CD4-positive, alpha-beta memory T cell (primary cell): ENCODE data around the gene EIF4E1B. TPM values are rescaled to one million over a fixed set of nuclear protein-coding genes. Genes with fewer than 3 reads are reported as not detected.

Experiments
- CTCF ChIA-PET: fragments of 350-600 bp; sonication (Branson Sonifier 250); formaldehyde crosslinking; loops from one replicate; lab custom pipeline; 2021; ENCODE audit warnings: inconsistent platforms; ENCODE audit not compliant: partially characterized antibody; lab: Charles Lee
- POLR2A ChIA-PET: fragments of 350-600 bp; sonication (Branson Sonifier 250); formaldehyde crosslinking; loops from one replicate; lab custom pipeline; 2021; ENCODE audit not compliant: partially characterized antibody; lab: Charles Lee
- DNase-seq, 5 donors: peaks; one replicate each; pipeline versions ENCODE4 v3.0.0 to v3.0.0-alpha.2; 2020 to 2022; ENCODE audit warnings: mixed read lengths in 1 of 5
- H3K27ac ChIP-seq: one replicate; pipeline ENCODE4 v1.7.0; 2013; ENCODE audit warnings: low read depth, low read length
- H3K27me3 ChIP-seq: 2 replicates; pipeline ENCODE4 v1.7.0; 2013; ENCODE audit warnings: mild to moderate bottlenecking, low read length, moderate library complexity; ENCODE audit not compliant: insufficient read depth
- H3K36me3 ChIP-seq: 2 replicates; pipeline ENCODE4 v1.7.0; 2013; ENCODE audit warnings: mild to moderate bottlenecking, low read length, moderate library complexity; ENCODE audit not compliant: insufficient read depth
- H3K4me1 ChIP-seq: 2 replicates; pipeline ENCODE4 v1.7.0; 2013; ENCODE audit warnings: mild to moderate bottlenecking, low read length, moderate library complexity; ENCODE audit not compliant: insufficient read depth
- H3K4me3 ChIP-seq, 2 donors: one replicate each; pipeline ENCODE4 v1.7.0; 2013; ENCODE audit warnings: low read length in 2 of 2, mild to moderate bottlenecking in 1 of 2
- H3K9me3 ChIP-seq, 2 donors: one replicate each; pipeline ENCODE4 v1.7.0; 2013; ENCODE audit warnings: low read length in 2 of 2, control low read depth in 1 of 2; ENCODE audit not compliant: control insufficient read depth in 1 of 2
- H3K27ac Mint-ChIP-seq, 7 donors: one replicate each; pipeline ENCODE4 v1.8.0; 2020 to 2021; ENCODE audit warnings: mixed read lengths in 7 of 7, mild to moderate bottlenecking in 6 of 7, inconsistent platforms in 3 of 7, moderate library complexity in 3 of 7
- H3K27me3 Mint-ChIP-seq, 2 donors: one replicate each; pipeline ENCODE4 v1.8.0; 2020 to 2021; ENCODE audit warnings: mixed read lengths in 2 of 2
- H3K36me3 Mint-ChIP-seq, 2 donors: one replicate each; pipeline ENCODE4 v1.8.0; 2020 to 2021; ENCODE audit warnings: mixed read lengths in 2 of 2, inconsistent platforms in 1 of 2, mild to moderate bottlenecking in 1 of 2
- H3K4me1 Mint-ChIP-seq, 4 donors: one replicate each; pipeline ENCODE4 v1.8.0; 2020 to 2021; ENCODE audit warnings: mixed read lengths in 4 of 4, mild to moderate bottlenecking in 1 of 4
- H3K4me3 Mint-ChIP-seq, 8 donors: one replicate each; pipeline ENCODE4 v1.8.0; 2020 to 2021; ENCODE audit warnings: mixed read lengths in 8 of 8, mild to moderate bottlenecking in 7 of 8, moderate library complexity in 6 of 8, inconsistent platforms in 3 of 8
- H3K9me3 Mint-ChIP-seq, 8 donors: one replicate each; pipeline ENCODE4 v1.8.0; 2020 to 2021; ENCODE audit warnings: mixed read lengths in 8 of 8, mild to moderate bottlenecking in 5 of 8, inconsistent platforms in 3 of 8, moderate library complexity in 1 of 8
- intact Hi-C: fragments of 100-400 bp; cut with micrococcal nuclease; formaldehyde crosslinking; loops from one replicate; pipeline ENCODE4 v1.15.1; 2023
- polyA plus RNA-seq, 2 donors: library from polyadenylated mRNA; unstranded; fragments of 300-500 nt; fragmentation: Illumina TruSeq; gene quantifications; one replicate each; pipeline ENCODE4 v1.2.3, GENCODE V29; 2021
- total RNA-seq, 2 experiments: library from RNA; stranded (reverse); gene quantifications; one replicate each; pipeline ENCODE4 v1.2.3, GENCODE V29; 2021

Gene EIF4E1B
- total and polyA plus RNA-seq, 4 experiments from 2014 or later, result not detected

- Histone ChIP-seq H3K9me3 (no peaks in the 10 kb centered on the region), H3K27ac (no peak overlapping the region), H3K4me3 (no peak overlapping the region), H3K4me1 (peaks cover 33% of the 10 kb centered on the region), H3K27me3 (no peaks in the 10 kb centered on the region), H3K36me3 (no peaks in the 10 kb centered on the region)
- Mint-ChIP-seq H3K27ac (peak overlapping the region in 4 of 7 donors; percentile 37 to 90 (median 72)), H3K4me3 (peak overlapping the region in 4 of 8 donors; percentile 13 to 78 (median 23)), H3K27me3 (peaks cover 5 to 13% of the 10 kb centered on the region in 2 donors), H3K36me3 (peaks cover 0 to 5% of the 10 kb centered on the region in 2 donors), H3K9me3 (no peaks in the 10 kb centered on the region), H3K4me1 (peaks cover 23 to 35% (median 31%) of the 10 kb centered on the region in 4 donors)
- intact Hi-C loops, result loop anchor here (2.0 to 10.0 kb wide), 4 partner anchors 164 to 452 kb away; partner anchors contain the start of gene CLTB
- POLR2A ChIA-PET, result interaction anchor here (0.9 to 5.8 kb wide), 4 partner anchors 13 to 272 kb away, joined by 5 to 55 read pairs (median 6); partner anchors contain the start of genes CLTB, HIGD2A, NOP16 and TSPAN17
- DNase-seq, result peak in 4 of 5 donors; percentile 76 to 78 (median 77)
- CTCF ChIA-PET, result interaction anchor here (0.5 to 5.9 kb wide), 76 partner anchors 9 to 1127 kb away, joined by 3 to 129 read pairs (median 3); partner anchors contain the start of genes CLTB, EIF4E1B, GPRIN1 and HK3
These were observed 30.6 kb downstream of the EIF4E1B start for GRCh38 chr5:176660860-176661641.

DNA sequence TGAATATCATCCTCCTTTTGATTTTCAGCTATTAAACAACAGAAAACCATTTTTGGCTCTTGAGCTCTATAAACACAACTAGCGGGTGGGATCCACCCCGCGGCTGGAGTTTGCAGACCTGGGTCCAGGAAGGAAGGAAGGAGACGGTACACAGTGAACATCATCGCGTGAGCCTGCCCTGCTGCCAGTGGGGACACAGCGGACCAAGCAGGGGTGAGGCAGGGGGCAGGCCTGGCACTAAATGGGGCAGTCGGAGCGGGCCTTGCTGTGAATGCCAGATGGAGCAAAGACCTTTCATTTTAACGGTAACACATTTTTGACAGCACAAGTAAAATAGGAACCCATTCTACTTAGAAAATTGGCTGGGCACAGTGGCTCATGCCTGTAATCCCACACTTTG, 31.2 kb downstream of the EIF4E1B start:
- Mint-ChIP-seq H3K27me3 (peaks cover 5 to 15% of the 10 kb centered on the region in 2 donors), H3K27ac (no peak overlapping the region), H3K4me3 (no peak overlapping the region), H3K36me3 (peaks cover 0 to 2% of the 10 kb centered on the region in 2 donors), H3K9me3 (no peaks in the 10 kb centered on the region), H3K4me1 (peaks cover 23 to 35% (median 31%) of the 10 kb centered on the region in 4 donors)
- Histone ChIP-seq H3K27ac (no peak overlapping the region), H3K27me3 (no peaks in the 10 kb centered on the region), H3K4me1 (peaks cover 33% of the 10 kb centered on the region), H3K36me3 (no peaks in the 10 kb centered on the region), H3K9me3 (no peaks in the 10 kb centered on the region), H3K4me3 (no peak overlapping the region)
- ChIA-PET CTCF (interaction anchor here (1.0 to 5.9 kb wide), 21 partner anchors 8 to 932 kb away, joined by 3 to 129 read pairs (median 9); partner anchors contain the start of gene TSPAN17), POLR2A (interaction anchor here (2.0 to 5.8 kb wide), 2 partner anchors 13 to 245 kb away, joined by 6 to 55 read pairs; partner anchors contain the start of genes CLTB and TSPAN17)
- intact Hi-C loops, result loop anchor here (2.0 to 10.0 kb wide), 4 partner anchors 163 to 451 kb away; partner anchors contain the start of gene CLTB
- no peak for DNase-seq

GRCh38 chr5:176662371-176663333, 32.2 kb downstream of the EIF4E1B start:
- no peak overlapping the region for H3K27ac Mint-ChIP-seq
- H3K9me3 Mint-ChIP-seq, result no peaks in the 10 kb centered on the region
- intact Hi-C loops, result loop anchor here (10.0 kb wide), 1 partner anchor 162 kb away; no protein-coding TSS in a partner anchor
- Histone ChIP-seq H3K27ac (no peak overlapping the region), H3K4me1 (peaks cover 32% of the 10 kb centered on the region), H3K36me3 (no peaks in the 10 kb centered on the region), H3K4me3 (no peak overlapping the region), H3K27me3 (no peaks in the 10 kb centered on the region), H3K9me3 (no peaks in the 10 kb centered on the region)
- ChIA-PET POLR2A (interaction anchor here (1.2 kb wide), 1 partner anchor 15 kb away, joined by 3 read pairs; the partner anchor contains the start of gene TSPAN17), CTCF (interaction anchor here (5.8 kb wide), 1 partner anchor 89 kb away, joined by 28 read pairs; no protein-coding TSS in a partner anchor)
- DNase-seq, result no peak
- peaks cover 0 to 2% of the 10 kb centered on the region in 2 donors for H3K36me3 Mint-ChIP-seq
- H3K4me3 Mint-ChIP-seq, result no peak overlapping the region
- peaks cover 23 to 33% (median 30%) of the 10 kb centered on the region in 4 donors for H3K4me1 Mint-ChIP-seq
- H3K27me3 Mint-ChIP-seq, result peaks cover 5 to 15% of the 10 kb centered on the region in 2 donors

DNA sequence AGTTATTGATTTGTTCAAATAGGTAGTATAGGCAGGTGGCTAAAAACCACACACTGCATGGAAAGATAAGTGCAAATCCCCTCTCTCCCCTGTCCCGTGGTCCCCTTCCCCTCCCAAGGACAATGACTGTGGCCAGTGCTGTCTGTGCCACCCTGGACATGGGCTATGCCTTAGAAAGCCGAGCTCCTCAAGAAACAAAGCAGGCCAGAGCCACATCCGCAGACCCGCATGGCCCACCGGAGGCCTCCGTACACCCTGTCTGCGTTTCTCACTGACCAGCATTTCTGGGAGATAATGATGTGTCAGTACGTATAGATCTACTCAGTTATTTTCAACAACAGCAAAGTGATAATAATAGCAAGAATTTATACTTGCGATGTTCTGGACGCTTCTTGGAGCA, 33.1 kb downstream of the EIF4E1B start:
- Mint-ChIP-seq H3K36me3 (no peaks in the 10 kb centered on the region), H3K4me1 (peaks cover 15 to 24% (median 22%) of the 10 kb centered on the region in 4 donors), H3K27ac (no peak overlapping the region), H3K9me3 (no peaks in the 10 kb centered on the region), H3K4me3 (no peak overlapping the region), H3K27me3 (peaks cover 5 to 15% of the 10 kb centered on the region in 2 donors)
- Histone ChIP-seq H3K9me3 (no peaks in the 10 kb centered on the region), H3K4me1 (peaks cover 23% of the 10 kb centered on the region), H3K27me3 (no peaks in the 10 kb centered on the region), H3K27ac (no peak overlapping the region), H3K36me3 (no peaks in the 10 kb centered on the region), H3K4me3 (no peak overlapping the region)
- POLR2A ChIA-PET, result no interaction called here
- intact Hi-C loops, result loop anchor here (10.0 kb wide), 1 partner anchor 161 kb away; no protein-coding TSS in a partner anchor
- no peak for DNase-seq
- CTCF ChIA-PET, result no interaction called here

DNA sequence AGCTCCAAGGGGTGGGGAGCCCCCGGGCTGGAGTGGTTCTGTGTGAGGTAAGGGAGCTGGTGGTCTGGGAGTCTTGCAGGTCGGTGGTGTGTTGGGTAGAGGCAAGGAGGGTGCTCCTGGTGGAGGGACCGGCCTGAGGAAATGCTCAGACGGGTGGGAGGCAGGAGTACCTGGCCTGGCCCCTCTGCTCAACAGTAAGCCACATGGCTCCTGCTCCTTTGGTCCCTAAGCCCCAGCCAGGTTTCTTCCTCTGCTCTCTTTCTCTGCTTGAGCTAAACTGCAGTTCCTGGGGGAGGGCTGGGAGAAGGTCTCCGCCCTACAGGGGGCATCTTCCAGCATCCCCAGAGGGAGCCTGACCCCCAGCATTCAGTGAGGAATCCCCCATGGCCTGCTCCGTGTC, 34.0 kb downstream of the EIF4E1B start:
- no peak overlapping the region for H3K4me3 ChIP-seq
- no peak overlapping the region for H3K27ac ChIP-seq
- H3K9me3 ChIP-seq, result no peaks in the 10 kb centered on the region
- DNase-seq, result no peak
- H3K9me3 Mint-ChIP-seq, result no peaks in the 10 kb centered on the region
- H3K27me3 ChIP-seq, result peaks cover 8% of the 10 kb centered on the region
- H3K36me3 Mint-ChIP-seq, result no peaks in the 10 kb centered on the region
- H3K4me1 Mint-ChIP-seq, result peaks cover 7 to 15% (median 13%) of the 10 kb centered on the region in 4 donors
- POLR2A ChIA-PET, result no interaction called here
- no peak overlapping the region for H3K27ac Mint-ChIP-seq
- H3K4me1 ChIP-seq, result peaks cover 14% of the 10 kb centered on the region
- CTCF ChIA-PET, result no interaction called here
- no peaks in the 10 kb centered on the region for H3K36me3 ChIP-seq
- no peak overlapping the region for H3K4me3 Mint-ChIP-seq
- peaks cover 9 to 15% of the 10 kb centered on the region in 2 donors for H3K27me3 Mint-ChIP-seq
- intact Hi-C loops, result loop anchor here (10.0 kb wide), 1 partner anchor 160 kb away; no protein-coding TSS in a partner anchor

DNA sequence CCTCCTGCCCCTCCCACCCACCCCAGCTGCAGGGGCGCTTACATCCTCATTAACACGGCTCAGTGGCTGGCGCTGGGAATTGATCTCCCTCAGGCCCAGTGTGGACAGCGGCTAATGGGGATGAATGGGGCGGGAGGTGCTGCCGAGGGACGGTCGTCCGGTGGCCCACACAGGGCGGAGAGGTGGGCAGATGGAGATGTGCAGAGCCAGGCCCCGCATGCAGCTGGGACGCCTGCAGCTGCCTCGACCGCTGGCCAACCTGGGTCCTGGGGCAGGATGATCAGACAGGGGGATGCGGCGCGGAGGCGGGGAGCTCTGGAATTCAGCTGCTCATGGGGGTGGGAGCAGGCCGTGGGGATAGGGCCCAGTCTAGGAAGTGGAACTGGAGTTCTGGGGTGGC, 34.4 kb downstream of the EIF4E1B start:
- intact Hi-C loops, result loop anchor here (10.0 kb wide), 1 partner anchor 160 kb away; no protein-coding TSS in a partner anchor

More for the DNA sequence above, 34.4 kb downstream of the EIF4E1B start:
- ChIA-PET POLR2A (no interaction called here), CTCF (no interaction called here)
- Mint-ChIP-seq H3K9me3 (no peaks in the 10 kb centered on the region), H3K36me3 (no peaks in the 10 kb centered on the region), H3K4me3 (no peak overlapping the region), H3K27ac (no peak overlapping the region), H3K4me1 (peaks cover 6 to 13% (median 10%) of the 10 kb centered on the region in 4 donors), H3K27me3 (peaks cover 9 to 15% of the 10 kb centered on the region in 2 donors)
- H3K9me3 ChIP-seq, result no peaks in the 10 kb centered on the region
- no peak for DNase-seq
- H3K27me3 ChIP-seq, result peaks cover 8% of the 10 kb centered on the region
- H3K27ac ChIP-seq, result no peak overlapping the region
- H3K4me3 ChIP-seq, result no peak overlapping the region
- H3K36me3 ChIP-seq, result no peaks in the 10 kb centered on the region
- peaks cover 14% of the 10 kb centered on the region for H3K4me1 ChIP-seq
